T-helper 2 cell treated with Interferon-gamma antibody and Interleukin-4, amounts not matched to agents 100 ng/mL and 5 ng/mL, for 36 hours (primary cell): ENCODE measurements around the gene RBM12. TPM values are rescaled to one million over a fixed set of nuclear protein-coding genes. Genes with fewer than 3 reads are reported as not detected.

Source experiments
- intact Hi-C: fragments of 100-400 bp; cut with micrococcal nuclease; formaldehyde crosslinking; loops from one replicate; pipeline ENCODE4 v1.15.1; 2023
- total RNA-seq: library from RNA; stranded (reverse); gene quantifications from 2 replicates; pipeline ENCODE4 v1.2.3, GENCODE V29; 2022

Gene RBM12
- total RNA-seq, 1 donor from 2014 or later: 130 TPM

DNA sequence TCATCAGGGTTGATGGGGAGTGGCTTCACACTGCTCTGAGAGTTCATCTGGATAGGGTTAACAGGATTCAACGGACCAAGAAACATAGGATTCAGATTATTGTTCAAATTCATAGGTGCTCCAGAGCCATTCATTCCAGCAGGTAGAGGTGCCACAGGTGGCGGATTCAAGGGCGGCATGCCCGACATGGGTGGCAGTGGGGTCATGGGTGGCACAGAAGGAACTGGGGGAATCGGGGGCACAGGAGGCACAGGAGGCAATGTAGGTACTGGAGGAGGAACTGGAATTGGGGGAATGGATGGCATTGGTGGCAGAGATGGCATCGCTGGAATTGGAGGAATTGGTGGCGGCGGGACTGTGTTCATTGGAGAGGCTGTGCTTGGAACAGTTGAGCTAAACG lies 10.3 kb downstream of the RBM12 start:
- intact Hi-C loops: no loop called here

DNA sequence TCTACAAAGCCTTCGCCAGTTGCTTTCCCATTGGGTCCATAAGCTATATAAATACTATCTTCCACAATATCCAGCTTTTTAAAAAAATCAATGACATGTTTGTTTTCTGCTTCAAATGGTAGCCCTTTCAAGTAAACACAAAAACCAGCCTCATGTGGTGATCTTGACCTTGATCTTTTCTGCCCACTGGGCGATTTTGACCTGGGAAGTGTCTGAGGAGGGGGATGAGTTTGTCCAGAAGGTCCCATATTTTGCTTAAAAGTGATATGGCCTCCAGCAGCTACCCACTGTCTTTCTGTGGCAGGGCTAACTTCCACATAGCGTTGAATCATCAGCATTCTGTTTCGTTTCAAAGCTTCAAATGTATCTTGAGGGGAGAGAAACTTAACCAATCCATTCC lies 10.8 kb downstream of the RBM12 start:
- intact Hi-C loops: no loop called here

DNA sequence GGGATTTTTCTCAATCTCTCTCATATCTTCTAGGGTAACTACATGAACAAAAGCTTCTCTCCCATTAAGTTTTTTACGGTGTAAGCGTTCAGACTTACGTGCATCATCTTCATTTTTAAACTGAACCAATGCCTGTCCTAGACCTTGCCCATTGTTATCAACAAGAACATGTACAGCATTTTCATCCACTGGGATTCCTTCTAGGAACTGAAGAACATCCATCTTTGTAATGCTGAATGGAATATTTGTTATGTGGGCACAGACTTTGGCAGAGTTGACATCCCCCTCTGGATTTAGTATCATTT lies 11.3 kb downstream of the RBM12 start:
- intact Hi-C loops: no loop called here

DNA sequence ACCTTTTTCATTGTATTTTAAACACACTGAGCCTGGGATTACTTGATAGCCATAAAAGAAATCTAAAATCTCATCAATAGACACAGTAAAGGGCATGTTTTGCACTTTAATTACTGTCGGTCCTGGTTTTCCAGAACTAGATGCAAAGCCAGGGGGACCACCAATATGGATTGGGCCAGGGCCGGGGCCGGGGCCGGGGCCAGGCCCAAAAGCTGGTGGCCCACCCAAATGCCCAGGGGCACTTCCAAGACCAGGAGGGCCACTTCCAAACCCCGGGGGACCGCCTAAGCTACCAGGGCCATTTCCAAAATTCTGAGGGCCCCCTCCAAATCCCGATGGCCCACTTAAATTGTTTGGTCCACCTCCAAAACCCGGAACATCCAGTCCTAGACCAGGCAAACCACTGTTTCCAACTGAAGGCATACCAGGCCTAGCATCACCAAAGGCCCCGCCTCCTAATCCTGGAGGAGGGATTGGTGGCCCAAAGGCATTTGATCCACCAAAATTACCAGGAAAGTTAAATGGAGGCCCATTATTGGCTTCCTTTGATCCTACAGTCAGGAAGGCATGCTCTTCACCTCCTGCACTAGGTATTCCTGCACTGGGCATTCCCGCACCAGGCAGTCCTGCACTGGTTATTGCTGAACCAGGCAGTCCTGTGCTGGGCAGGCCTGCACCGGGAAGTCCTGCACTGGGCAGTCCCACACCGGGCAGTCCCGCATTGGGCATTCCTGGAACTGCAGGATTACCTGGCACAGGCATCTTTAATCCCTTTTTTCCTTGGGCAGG lies 11.9 kb downstream of the RBM12 start:
- intact Hi-C loops: no loop called here

DNA sequence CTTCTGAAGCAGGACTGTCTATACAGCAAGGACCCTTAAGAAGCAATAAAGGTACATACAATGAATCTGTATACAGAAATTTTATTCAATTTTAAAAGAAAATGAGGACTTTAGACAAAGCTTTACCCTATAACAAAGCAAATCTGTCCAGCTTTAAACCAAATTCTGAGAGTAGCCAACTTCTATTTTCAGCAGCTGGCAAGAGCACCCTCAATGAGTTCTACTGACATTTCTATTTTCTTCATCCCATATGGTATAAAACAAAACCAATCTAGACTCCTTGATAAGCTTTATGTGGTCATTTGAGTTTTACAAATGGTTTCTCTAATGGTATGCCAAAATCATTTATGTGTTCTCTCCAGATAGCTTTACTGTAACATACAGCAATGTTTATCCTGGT lies 12.7 kb downstream of the RBM12 start:
- intact Hi-C loops: no loop called here

DNA sequence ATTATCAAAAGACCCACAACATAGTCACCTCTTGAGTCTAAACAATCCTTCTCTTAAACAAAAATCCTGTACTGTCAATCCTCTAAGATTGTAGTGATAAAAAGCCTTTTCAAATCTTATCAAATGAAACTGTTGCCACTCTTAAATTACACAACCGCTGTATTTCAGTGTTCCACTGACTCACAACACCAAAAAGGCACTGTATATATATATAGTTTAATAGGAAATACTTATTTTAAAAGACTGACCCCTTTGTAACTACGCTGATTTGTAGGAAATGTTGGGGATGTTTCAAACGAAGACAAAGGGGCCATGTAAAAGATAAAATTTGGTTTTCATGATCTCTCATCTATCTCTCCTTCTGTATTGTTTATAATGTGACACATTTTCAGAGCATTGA lies 14.1 kb downstream of the RBM12 start:
- intact Hi-C loops: no loop called here

DNA sequence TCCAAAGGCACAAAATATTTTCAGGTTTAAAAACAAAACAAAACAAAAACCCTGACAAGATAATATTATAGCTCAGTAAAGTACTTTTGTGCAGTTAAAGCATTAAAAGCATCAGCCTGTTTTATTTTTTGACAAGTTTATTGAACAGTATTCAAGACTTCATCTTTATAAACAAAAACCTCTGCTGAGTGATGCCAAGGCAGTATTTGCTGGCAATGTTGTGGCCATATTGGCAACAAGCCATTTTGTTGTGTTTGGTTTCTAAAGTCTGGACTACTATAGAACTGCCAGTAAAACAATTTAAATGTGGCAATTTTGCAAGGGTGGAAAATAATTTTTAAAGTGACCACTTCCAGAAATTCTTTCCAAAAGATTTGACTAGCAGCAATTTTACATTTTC lies 15.9 kb downstream of the RBM12 start:
- intact Hi-C loops: no loop called here

DNA sequence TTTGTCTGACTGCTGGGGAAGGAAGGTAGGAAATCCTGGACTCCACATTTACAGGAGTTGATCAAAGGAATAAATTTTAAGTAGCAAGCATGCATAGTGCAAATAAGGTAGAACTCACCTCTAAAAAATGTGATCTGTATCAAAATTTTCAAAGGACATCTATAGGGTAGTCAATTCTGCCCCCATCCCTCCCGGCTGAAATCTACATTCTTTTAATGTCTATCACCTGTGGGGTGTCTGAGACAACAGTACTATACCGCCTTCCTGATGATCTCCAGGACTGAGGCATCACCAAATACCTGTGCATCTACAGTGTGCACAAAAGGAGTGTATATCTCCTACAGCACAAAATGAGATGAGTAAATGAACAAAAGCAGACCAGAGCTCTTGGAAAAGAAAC lies 19.9 kb downstream of the RBM12 start:
- intact Hi-C loops: no loop called here

DNA sequence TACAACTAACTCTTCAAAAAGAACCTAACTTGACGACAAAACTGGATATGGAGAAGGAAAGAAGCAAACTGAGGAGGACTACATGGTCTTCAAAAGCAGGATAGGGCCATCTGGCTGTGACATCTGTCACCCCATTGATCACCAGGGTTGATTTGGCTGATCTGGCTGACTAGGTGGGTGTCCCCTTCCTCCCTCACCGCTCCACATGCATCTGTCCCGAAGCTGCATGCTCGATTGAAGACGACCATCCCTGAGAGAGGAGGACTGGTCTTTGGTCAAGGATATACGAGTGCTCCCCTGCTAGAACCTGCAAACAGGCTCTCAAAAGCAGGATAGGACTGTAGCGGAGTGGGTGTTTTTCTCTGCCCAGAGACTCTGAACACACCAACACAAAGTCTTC lies 21.7 kb downstream of the RBM12 start:
- intact Hi-C loops: no loop called here

DNA sequence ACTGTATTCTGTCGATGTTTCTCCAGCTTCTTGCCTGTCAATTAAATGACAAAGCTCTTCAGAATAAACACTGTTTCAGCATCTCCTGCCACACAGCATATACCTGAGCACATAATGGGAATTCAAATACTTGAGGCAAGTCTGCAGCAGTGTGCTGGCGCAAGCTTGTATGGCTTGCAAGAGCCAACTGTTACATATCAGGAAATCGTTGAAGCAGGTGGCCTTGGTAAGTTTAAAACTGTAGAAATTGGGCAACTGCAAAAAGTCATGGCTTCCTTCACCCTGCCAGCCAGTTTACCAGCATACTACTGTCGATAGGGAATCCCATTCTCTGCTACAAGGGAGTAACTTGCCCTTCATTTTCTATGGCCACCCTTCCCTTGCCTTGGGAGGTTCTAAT lies 23.0 kb downstream of the RBM12 start:
- intact Hi-C loops: no loop called here

DNA sequence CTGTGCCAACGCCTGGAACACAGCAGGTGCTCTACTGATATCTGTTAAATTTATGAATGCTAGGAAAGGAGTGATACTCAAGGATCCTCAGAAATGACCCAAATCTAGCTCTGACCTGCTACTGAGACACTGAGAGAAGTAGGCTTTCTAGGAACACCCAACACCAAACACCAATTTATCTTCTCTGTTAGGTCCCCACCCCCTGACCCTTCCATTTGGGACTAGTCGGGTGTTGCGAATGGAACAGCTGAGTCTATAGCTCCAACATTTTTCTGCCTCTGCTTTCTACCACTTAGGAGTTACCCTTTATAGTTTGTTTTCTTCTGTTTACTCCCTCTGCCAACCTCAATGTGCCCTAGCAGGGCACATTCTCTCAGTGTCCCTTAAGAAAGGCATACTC lies 24.0 kb downstream of the RBM12 start:
- intact Hi-C loops: no loop called here

DNA sequence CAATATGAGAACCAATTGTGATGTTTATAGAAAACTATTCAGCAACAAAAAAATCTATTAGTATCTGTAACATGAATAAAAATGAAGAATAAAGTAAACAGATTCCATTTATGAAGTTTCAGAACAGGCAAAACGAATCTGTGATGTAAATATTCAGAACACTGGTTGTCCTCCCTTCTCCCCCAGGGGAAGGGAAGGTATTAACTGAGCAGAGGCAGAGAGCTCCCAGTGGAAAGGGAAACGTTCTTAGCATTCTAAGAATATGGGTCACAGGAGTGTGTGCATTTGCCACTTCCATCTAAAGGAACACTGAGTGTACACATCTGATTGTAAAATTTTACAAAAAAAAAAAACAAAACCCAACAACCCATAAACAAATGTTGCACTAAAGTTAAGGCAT lies 25.9 kb downstream of the RBM12 start:
- intact Hi-C loops: no loop called here

DNA sequence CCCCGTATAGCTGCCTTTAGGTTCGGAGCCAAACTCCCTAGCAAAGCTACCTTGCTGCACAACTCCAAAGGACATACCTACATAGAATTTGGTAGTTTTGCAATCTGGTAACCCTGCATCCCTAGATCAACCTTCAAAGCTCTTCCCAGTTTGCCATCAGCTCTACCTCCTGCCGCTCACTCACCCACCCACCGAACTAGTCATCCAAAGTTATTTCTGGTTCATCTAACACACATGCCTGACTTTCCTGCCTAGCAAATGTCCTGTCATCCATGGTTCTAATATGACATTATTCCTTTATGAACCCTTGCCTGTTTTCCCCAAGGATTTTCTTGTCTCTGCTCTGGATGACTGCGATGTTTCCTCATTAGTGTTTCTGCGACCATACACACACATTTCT lies 27.4 kb downstream of the RBM12 start:
- intact Hi-C loops: no loop called here

DNA sequence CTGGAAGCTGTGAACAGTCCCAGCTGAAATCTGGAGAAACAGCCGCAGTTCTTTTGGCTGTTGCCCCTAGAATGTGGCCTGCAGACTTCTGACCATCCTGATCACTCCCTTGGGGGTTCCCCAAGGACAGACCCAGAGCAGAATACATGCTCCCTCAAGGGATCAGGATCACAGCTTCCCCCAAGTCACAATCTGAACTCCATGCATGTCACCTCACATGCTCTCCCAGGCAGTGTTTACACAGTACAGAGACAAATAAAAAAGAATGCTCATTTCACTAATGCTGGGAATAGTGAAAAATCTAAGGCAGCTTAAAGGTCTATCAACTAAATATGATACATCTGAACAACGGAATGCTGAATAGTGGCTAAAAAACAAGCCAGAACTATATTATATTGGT lies 28.6 kb downstream of the RBM12 start:
- intact Hi-C loops: no loop called here

DNA sequence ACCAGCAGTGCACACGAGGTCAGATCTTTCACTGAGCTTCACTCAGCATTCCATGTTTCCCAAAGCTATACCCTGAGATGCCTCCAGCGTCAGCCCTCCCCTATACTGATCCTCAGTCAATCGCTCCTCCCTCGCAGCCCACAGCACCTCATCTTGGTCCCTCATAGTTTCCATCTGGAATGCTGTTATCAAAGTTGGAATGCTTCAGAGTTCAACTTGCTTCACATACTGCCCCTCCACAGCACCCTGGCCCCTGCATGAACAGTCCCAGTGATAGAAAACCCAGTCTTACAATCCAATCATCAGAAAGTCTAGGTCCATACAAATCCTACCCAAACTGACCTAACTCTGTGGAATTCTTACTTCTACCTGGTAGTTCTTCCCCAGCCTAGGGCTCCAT lies 29.0 kb downstream of the RBM12 start:
- intact Hi-C loops: no loop called here

DNA sequence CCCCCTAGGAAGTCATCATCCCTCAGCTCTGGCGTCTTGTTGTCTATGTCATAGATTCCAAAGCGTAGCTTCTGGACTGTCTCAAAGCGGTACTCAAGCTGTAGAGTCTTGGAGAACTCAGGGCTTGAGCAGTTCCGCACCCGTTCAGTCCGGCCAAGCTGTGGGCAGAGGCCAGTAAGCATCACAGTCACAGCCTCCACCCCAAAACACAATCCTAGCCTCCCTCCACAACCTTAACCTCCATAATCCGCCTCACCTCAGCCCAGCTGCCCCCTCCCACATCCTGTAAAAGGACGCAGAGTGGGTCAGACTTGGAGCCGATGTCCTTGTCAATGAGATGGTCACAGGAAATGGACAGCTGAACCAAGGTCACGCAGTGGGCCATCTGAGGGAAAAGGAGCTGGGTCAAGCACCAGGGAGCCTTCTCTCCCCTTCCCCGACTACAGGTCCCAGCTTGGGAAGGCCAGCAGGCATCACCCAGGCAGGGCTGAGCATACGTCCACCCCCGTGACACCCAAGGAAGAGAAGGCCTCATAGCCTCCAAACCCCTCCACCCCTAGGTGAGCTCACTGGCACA lies 32.1 kb downstream of the RBM12 start:
- intact Hi-C loops: no loop called here

DNA sequence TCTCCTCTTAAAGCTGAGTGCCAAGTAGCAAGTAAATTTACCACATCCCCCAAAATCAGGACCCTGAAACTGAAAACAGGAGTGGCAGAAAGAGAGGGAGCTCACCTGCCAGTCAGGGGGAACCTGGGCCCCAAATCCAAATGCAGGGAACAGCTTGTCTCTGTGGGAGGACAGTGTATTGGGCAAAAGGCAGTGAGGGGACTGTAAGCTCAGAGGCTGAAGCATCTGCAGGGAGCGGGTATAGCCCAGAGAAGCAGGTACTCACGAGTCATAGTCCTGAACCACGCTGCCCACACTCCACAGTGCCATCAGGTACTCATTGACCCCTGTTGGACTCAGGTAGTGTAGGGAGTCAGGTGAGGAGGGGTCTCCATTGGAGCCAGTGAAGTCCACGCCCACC lies 34.1 kb downstream of the RBM12 start:
- intact Hi-C loops: no loop called here

DNA sequence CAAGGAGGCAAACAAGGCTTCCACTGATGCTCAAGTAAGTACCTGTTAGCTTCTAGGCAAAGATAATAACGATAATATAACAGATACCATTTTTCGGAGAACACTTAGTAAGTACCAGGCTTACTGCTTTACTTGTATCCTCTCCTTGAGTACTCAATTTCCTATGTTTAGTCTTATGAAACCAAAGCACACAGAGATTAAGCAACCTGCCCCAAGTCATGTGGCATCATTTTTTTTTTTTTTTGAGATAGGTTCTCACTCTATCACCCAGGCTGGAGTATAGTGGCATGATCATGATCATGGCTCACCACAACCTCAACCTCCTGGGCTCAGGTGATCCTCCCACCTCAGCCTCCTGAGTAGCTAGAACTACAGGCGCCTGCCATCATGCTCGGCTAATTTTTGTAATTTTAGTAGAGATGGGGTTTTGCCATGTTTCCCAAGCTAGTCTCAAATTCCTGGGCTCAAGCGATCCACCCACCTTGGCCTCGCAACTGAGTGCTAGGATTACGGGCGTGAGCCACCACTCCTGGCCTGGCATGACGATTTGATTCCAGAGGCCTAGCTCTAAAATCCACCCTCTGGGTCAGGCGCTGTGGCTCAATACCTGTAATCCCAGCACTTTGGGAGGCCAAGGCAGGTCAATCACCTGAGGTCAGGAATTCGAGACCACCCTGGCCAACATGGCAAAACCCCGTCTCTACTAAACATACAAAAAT lies 35.1 kb downstream of the RBM12 start:
- intact Hi-C loops: no loop called here

DNA sequence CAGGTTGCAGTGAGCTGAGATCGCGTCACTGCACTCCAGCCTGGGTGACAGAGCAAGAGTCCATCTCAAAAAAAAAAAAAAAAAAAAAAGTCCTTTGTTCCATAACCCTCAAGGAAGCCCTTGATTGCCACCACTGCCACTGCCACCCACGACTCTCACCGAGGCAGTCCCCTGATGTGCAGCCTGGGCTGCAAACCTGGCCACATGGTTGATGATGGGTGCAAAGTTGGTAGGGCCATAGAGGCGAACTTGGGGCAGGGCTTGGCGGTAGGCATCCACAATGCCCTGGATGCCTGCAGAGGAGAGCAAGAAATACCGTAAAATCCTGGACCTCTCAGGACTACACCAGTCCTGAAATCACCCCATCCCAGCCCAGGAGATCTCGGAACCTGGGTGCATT lies 37.6 kb downstream of the RBM12 start:
- intact Hi-C loops: no loop called here

DNA sequence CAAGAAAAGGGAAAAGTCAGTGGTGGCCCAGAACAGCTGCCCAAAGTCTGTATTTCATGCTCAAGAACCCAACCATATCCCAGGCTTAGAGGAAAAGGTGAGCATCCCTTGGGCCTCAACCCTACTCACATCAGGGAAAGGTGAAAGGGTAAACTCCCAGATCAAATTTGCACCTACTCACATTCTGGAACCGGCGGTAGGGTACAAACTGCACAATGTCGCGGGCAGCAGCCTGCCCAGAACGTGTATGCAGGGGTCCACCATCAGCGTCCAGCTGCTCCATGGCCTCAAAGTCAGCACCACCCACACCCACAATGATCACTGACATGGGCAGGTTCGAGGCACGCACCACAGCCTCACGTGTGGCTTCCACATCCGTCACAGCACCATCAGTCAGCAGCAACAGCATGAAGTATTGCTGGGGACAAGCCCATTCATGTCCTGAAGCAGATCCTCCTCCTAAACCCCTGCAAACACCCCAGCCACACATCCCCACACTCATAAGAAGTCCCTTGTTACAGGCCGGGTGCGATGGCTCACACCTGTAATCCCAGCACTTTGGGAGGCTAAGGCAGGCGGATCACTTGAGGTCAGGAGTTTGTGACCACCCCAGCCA lies 38.2 kb downstream of the RBM12 start:
- intact Hi-C loops: no loop called here

DNA sequence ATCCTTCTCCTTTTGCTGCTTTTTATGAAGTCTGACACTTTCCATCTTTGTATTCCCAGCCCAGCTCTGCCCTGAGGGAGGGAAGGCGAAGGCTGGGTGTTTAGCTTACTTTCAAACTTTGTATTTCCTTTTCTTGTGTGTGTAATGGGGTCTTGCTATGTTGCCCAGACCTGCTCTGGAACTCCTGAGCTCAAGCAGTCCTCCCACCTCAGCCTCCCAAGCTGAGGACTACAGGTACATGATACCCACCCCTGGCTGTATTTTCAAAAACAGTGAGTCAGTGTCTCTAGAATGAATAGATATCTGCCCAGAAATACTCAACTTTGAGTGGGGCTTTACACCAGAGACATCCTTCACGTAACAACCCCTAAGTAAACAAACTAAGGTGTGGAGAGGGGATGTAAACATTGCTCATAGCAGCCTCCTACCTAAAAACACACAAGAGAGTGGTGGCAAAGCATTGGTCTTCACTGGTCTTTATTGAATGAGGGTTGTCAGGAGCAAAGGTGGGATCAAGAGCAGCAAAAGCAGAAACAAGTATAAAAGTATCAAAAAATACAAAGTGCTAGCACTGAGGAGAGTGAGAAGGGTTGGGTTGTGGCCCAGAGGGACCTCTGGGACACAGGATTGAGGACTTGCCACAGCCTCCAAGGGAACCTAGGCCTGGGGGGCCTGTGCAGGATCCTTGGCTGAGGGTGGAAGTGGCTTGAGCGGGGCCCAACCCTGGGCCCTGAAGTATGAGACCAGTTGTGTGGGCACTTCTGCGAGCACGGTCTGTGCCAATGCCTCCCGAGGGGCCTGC lies 38.9 kb downstream of the RBM12 start:
- intact Hi-C loops: no loop called here

DNA sequence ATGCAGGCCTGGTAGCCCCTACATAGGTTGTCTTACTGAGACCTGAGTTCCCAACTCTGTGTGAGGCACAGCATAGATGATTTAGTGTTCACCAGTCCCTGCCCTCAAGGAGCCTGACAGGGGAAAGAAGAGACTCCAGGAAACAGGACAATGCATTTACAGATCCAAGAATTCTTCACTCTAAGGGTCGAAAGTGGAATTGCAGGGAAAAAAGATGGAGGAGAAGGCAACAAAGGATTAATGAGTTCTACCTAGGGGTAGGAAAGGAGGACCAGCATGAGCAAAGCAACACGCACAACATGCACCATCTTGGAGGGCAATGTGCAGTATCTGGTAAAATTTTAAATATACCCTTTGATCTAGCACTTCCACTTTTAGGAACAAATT lies 43.1 kb downstream of the RBM12 start:
- intact Hi-C loops: no loop called here
